Stimulated activated naive CD4-positive, alpha-beta T cell treated with Interleukin-2 at 50 U/mL for 16 hours (primary cell): Measurements from ENCODE around the gene ZNF436.
"Not testable (repeated sequence)": the region's sequence is repeated elsewhere in the genome, so short reads cannot be mapped to it uniquely, and the experiment has no call there.

ENCODE experiments used
- DNase-seq: peaks from one replicate; lab custom pipeline; 2025; lab: John Stamatoyannopoulos, UW

Gene ZNF436

DNA sequence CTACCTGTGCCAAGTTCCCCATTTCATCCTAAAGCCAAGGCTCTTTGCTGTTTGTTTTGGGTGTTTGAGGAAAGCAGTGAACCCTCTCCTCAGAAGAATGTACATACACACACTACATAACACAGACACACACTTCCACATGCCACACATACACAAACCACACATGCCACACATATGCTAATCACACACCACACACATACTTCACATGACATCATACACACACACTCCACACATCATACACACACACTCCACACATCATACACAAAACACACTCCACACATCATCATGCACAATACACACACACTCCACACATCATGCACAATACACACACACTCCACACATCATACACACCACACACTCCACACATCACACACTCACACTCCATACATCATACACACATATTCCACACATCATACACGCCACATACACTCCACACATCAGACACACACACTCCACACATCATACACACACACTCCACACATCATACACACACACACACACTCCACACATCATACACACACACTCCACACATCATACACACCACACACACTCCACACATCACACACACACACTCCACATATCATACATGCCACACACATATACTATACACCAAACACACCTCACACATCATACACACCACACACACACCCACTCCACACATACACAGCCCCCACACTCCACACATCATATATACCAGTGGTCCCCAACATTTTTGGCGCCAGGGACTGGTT lies 22.7 kb upstream of the ZNF436 start:
- no peak for DNase-seq

- no peak for DNase-seq
These were observed 20.2 kb upstream of the ZNF436 start for GRCh38 chr1:23389837-23390321.

DNA sequence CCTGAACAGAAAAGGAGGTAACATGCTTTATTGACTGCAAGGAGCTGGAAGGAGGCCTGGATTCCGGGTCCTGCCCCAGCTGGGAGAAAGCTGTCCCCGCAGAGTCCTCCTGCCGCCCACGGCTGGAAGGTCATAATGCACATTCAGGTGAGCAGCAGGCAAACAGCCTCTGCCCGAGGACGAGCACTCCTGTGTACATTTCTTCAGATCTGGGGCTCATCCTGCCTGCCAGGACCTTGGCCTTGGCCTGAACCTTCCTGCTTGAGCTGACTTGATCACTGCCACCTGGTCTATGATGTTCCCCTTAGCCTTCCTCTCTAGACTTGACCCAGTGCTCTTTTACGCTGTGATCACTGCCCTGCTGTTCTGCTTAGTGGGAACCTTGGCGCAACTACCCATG lies 17.9 kb upstream of the ZNF436 start:
- no peak for DNase-seq

DNA sequence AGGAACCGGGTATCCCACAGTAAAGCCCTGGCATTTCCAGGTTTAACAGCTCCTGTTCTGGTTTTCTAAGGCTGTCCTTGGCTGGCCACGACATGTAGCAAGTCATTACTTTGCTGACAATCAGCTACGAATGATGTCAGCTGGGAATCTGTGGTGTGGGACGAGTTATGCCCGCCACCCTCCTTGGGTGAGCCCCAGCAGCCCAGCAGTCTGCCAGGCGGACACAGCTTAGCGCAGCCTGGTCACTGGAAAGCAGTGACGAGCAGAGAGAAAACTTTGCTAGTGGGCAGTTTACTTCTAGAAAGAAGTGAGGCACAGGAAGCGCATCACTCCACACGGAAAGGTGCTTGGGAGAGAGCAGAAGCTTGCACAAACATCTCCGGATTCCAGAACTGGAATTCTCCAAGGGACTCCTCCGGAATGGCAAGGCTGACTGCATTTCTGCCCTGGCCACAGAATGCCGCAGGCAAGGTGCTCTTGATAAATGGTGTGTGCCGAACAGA lies 15.5 kb upstream of the ZNF436 start:
- no peak for DNase-seq

- DNase-seq = no peak
These were observed 14.8 kb upstream of the ZNF436 start for GRCh38 chr1:23384312-23385058.

DNA sequence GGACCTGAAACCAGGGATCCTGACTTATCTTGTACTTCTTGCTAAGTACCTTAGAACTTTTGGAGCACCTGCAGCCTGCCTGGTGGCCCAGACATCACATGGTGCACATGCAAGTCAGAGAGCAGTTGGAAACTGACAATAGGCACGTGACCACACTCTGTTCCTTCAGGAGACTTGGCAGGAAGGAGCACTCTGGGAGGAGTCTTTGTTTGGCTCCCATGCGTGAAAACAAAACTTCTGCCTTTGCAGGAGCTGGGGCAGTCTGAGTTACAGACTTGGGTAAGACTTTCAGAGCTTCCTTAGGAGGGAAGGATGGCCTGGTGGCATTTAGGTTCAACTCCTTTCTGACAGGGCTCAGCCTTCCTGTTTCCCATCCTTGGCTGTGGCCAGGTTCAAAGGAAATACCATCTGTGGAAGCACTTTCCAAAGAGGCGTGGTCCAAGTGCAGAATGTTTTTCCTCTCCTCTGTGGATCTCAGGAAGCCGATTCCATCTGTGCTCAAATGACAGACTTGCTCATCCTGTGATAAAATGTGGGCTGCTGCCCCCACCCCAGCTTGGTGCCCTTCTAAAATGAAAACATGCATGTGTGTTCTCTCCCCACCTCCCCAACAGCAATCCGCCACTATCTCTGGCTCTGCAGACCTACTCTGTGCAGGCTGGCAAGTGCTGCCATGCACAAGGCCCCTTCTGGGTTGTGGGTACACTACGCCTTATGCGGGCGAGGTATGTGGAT lies 14.1 kb upstream of the ZNF436 start:
- no peak for DNase-seq

DNA sequence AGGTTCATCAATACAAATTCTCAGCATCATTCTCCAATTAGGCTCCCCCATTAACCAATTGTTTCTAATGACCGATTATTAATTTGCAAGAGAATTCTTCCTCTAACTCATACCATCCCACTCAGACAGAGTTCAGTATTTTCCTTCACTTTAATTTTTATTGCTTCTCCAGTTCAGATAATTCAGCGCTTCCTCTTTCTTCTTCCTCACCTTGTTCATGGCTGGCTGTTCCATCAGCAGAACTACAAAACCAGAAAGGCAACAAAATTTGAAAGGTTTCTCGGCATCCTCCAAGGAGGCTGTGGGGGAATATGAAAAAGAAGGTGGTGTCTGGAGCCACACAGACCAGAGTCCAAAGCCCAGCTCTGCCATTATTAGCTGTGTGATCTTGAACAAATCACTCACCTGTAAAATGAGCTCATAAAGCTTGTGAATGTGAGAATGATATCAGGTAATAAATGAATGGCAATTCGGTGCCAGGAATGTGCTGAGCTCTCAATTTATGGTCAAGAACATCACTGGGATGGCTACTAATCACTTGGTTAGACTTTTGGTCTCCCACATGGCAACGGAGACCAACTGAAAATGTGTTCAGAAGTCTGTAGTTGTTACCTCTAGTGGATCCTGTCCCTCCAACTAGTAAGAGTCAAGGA lies 11.7 kb upstream of the ZNF436 start:
- no peak for DNase-seq

DNA sequence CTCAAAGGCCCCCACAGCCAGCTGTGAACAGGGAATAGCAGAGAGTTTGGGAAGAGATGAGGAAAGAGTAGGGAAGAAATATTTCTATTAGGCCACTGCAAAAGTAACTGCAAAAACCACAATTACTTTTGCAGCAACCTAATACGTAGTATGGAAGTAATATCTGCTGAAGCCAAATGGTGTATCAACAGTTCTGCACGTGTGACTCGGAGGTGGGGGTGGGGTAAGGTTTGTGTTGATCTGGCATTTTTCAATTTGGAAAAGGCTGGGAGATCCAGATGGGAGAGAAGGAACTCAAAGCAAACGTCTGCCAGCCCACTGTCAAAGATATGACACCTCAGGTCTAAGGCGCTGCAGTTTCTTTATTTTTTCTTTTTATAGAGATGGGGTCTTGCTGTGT lies 11.1 kb upstream of the ZNF436 start:
- no peak for DNase-seq

DNA sequence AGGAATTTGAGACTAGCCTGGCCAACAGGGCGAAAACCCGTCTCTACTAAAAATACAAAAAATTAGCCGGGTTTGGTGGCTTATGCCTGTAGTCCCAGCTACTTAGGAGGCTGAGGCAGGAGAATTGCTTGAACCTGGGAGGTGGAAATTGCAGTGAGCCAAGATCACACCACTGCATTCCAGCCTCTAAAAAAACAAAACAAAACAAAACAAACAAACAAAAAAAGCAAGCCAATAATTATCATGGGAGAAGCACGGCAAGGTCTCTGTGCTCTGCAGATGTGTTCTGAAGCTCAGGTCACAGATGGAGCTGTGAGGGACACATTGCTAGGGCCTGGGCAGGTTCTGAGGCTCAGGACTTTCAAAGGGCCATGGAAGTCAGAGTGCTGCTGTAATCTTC lies 10.6 kb upstream of the ZNF436 start:
- DNase-seq = not testable (repeated sequence)

DNA sequence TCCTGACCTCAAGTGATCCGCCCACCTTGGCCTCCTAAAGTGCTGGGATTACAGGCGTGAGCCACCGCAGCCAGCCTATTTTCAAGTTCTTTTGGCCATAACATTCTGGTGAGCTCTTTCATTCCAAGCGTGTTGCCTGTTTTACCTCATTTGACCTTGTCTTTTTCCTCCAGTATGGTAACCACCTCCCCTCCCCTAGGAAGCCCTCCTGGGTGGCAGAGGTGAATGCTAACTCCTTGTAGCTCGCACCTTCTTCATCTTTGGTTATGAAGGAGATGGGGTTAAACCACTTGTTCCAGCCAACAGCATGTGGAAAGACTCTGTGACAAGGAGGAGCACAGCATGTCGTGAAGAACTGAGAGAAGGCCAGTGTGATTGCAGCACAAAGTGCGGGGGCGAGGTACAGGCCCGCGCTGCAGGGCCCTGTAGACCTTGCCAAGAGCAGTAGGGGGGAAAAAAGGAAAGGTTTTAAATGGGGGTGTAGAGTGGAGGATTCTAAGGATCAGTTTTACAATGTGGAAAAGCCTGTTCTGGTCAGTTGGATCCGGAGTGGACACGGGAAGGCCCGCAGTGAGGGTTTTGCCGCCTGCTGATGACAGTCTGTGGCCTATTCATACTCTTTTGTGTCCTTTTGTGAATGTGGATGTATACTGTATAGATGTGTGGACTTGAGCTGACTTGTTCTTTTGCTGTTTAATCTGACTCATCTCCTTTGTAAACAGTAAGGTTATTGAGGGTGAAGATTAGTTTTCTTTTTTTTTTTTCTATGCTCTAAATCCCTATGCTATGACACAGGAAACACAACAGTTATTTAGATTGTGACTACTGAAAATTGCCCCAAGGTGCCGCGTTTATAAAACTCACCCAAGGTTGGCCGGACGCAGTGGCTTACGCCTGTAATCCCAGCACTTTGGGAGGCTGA lies 7.5 kb upstream of the ZNF436 start:
- no peak for DNase-seq

- not testable (repeated sequence) for DNase-seq
These were observed 4.6 kb upstream of the ZNF436 start for GRCh38 chr1:23374079-23374735.

DNA sequence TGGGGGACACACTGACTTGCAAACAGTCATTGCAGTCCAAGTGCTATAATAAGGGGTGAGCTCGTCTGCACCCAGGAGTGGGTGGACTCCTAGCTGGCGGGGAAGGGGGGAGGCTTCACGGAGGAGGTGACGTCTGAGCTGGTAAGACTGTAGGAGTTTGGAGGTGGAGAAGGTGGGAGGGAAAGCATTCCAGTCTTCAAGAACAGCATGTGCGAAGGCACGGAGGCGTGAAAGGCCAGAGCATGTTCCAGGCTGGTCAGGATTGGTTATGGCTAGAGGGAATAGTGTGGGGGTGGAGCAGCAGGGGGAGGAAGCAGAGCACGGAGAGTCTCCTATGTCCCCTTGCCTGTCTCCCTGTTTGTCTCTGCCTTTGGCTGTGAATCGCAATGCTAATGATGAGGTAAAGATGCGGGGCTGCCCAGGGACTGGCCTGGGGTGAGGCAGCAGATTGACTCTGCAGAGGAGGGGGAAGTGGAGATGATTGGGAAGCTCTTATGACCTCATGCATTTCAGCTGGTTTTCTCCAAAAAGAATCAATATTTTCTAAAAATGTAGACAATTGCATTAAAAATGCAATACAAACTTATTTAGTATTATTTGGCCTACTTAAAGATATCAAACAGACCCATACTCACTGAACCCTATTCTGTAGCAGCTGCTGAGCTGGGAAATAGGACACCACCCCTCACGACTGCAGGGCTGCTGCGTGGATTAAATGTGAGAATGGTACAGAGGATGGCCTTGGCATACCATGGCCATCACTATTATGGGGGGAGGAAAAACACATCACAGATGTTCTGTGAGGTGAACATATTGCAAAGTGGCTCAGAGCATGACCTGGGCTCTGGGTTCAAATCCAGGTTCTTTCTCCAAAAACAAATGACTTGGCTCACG lies 2.6 kb upstream of the ZNF436 start:
- DNase-seq = no peak

DNA sequence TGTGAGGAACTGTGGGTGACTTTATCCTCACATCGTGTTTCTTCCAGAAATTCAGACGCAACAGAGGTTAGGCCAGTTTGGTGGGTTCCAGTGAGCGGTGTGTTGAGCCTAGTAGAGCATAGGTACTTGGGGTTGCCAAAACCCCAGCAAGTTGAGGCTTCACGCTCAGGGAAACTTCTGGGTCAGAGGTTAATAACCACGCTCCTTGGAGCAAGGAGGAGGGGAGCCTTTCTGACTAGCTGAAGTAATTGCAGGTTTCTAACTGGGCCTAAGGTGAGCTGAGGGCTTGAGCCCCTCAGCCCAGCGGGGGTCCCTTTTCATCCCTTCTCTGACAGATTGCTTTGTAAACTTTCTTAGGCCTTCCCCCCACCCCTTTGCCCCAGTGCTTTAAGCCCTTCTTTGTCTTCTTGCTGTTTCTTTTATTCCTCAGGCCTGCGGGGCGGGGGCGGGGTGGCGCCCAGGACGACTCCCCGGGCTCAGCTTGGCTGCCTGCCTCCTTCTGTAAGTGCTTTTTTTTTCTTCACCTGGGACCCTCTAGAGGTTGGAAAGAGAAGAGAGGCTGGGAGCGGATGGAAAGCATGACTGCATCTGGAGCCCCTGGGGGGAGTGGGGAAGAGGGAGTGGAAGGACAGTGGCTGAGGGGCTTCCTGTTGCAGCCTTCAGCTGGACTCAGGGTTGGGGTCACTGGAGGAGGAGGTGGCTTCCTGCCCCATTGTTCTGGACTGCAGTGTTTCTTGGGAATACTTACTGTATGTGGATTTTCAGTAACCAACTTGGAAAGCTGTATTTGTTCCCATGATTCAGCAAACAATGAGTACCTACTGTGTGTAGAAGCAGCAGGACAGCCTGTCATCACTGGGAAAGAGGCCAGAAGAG lies 1.3 kb upstream of the ZNF436 start:
- DNase-seq = no peak

GRCh38 chr1:23370330-23370708 lies 683 bp upstream of the ZNF436 start:
- no peak for DNase-seq

DNA sequence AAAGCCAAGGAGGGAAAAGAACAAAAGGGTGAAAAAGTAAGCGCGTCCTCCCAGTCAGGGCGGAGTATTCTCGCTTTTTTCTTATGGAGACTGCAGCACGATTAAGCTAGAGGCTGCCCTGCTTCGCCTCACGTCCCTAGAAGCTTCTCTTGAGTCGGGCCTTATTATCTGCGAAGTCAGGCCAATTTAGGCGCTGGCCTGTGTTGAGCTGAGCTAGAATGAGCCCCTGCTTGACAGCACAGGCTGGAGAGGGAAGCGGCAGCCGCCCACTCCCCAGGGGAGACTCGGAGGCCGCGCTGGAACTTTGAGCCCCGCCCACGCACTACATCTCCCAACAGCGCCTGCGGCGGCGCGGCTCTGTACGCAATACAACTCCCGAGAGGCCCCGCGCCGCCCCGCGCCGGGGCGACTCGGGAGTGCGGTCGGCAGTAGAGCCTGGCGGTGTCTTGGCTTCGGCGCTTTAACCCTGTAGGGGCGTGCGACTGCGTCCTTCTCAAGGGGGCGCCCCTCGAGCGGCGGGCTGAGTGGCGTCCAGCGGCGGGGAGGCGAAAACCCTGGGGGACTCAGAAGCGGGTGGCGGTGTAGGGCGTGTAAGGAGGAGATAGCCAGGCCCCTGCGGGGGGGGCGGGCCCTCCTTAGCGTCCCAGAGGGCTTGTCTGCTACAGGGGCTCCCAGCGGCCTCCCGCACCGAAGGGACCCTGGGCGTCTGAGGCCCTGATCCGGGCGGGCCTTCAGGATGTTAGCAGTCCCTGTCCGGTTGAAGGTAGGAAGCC lies 888 bp downstream of the ZNF436 start:
- DNase-seq = peak; percentile 85

GRCh38 chr1:23367791-23368561 lies 1.7 kb downstream of the ZNF436 start:
- DNase-seq = peak; percentile 99

DNA sequence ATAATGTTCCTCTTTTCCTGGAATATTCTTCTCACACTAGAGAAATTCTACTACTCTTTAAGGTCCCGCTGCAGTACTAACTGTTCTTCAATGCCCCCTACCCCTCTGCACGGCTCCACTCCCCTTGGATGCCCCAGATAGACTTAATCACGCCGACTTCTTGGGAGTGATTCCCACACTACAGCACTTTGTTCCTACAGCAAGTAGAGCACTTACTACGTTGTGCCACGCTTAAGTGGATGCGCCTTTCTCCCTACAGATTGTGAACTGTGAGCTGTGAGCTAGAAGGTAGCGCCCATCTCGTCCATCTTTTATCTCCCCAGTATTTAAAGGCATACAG lies 2.2 kb downstream of the ZNF436 start:
- DNase-seq = no peak
